Gastrocnemius medialis (tissue), 4 donors: Measurements from ENCODE around the gene ITGB5.

Experiments
- CTCF ChIP-seq, 5 experiments: fragments of 450-650 bp in 3 of 5; fragments of 200-600 bp in 2 of 5; sonication (generic) in 2 of 5; IDR thresholded peaks in 4 of 5; conservative IDR thresholded peaks in 1 of 5; 1 replicate in 4 of 5; 2 replicates in 1 of 5; pipeline ENCODE4 v1.5.1; 2016 to 2019; ENCODE audit warnings: antibody characterized with exemption in 5 of 5, mild to moderate bottlenecking in 3 of 5, moderate library complexity in 3 of 5
- POLR2A ChIP-seq, 2 donors: fragments of 450-650 bp; IDR thresholded peaks; one replicate each; pipeline ENCODE4 v1.6.1; 2017; ENCODE audit warnings: antibody characterized with exemption in 2 of 2, mild to moderate bottlenecking in 2 of 2, moderate library complexity in 2 of 2

- TF ChIP-seq CTCF (IDR thresholded peaks at IDR 0.05 in 4 of 5, conservative IDR thresholded peaks at IDR 0.05 in 1 of 5) (no peak), POLR2A (IDR thresholded peaks at IDR 0.05) (no peak)
Observed at GRCh38 chr3:124893526-124893925, 6.4 kb upstream of the ITGB5 start.
